Lower leg skin (tissue), 4 donors: Measurements from ENCODE around the gene SH2D3C. TPM values are rescaled to one million over a fixed set of nuclear protein-coding genes. Genes with fewer than 3 reads are reported as not detected.

Experiments
- DNase-seq, 2 donors: peaks; one replicate each; pipeline ENCODE4 v3.0.0-alpha.2; 2019; ENCODE audit warnings: low spot score in 2 of 2
- H3K4me3 ChIP-seq: fragments of 200-600 bp; sonication (generic); 2 replicates; pipeline ENCODE4 v1.5.1; 2017; ENCODE audit warnings: mild to moderate bottlenecking, low read depth; ENCODE audit not compliant: poor library complexity, severe bottlenecking
- POLR2A ChIP-seq, 2 donors: fragments of 450-650 bp; IDR thresholded peaks; one replicate each; pipeline ENCODE4 v1.6.1; 2016 to 2017; ENCODE audit warnings: antibody characterized with exemption in 2 of 2, mild to moderate bottlenecking in 1 of 2, moderate library complexity in 1 of 2
- WGBS, 2 donors: methylation state at CpG; one replicate each; pipeline ENCODE4 v1.1.5; 2018; 5-methylcytosine and 5-hydroxymethylcytosine counted together
- intact Hi-C: fragments of 100-400 bp; cut with DNase I; formaldehyde crosslinking; loops from one replicate; pipeline ENCODE4 v1.15.0; 2023; ENCODE audit warnings: low total_unique reads
- total RNA-seq, 4 donors: library from RNA; depleted of rRNA; stranded (reverse); fragments of >200 nt; gene quantifications; one replicate each; pipeline ENCODE4 v1.1.0, GENCODE V29; 2016
- TF ChIP-seq, protein P1 (sequence below), 3 donors: fragments of 450-650 bp; IDR thresholded peaks; one replicate each; pipeline ENCODE4 v1.5.1; 2016; ENCODE audit warnings: antibody characterized with exemption in 3 of 3, mild to moderate bottlenecking in 3 of 3, moderate library complexity in 2 of 3

SH2D3C gene
- total RNA-seq, 4 donors from 2014 or later: 1.9 to 8.5 (median 5.3) TPM

DNA sequence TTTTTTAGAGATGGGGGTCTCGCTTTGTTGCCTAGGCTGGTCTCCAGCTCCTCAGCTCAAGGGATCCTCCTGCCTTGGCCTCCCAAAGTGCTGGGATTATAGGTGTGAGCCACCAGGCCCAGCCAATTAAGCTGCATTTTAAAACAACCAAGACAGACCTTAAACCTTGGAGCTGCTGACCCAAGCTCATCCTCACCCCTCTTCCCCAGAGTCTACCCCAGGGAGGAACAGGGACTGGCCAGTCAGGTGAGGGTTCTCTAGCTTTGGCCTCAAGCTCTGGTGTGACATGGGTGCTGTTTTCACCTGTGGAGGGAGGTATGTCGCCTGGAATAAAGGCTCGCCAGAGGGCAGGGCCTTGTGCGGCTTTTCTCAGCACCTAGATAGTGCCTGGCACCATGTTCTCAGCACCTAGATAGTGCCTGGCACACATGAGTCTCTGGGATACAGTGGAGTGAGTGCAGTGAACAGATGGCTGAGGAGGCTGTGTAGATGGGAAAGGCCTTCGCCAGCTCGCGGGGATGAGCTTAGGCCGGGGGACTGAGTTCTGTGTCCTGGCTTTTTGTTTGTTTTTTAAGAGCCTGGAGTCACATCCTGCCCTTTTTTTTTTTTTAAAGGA lies 14.7 kb upstream of the SH2D3C start:
- TF ChIP-seq, protein P1, sequence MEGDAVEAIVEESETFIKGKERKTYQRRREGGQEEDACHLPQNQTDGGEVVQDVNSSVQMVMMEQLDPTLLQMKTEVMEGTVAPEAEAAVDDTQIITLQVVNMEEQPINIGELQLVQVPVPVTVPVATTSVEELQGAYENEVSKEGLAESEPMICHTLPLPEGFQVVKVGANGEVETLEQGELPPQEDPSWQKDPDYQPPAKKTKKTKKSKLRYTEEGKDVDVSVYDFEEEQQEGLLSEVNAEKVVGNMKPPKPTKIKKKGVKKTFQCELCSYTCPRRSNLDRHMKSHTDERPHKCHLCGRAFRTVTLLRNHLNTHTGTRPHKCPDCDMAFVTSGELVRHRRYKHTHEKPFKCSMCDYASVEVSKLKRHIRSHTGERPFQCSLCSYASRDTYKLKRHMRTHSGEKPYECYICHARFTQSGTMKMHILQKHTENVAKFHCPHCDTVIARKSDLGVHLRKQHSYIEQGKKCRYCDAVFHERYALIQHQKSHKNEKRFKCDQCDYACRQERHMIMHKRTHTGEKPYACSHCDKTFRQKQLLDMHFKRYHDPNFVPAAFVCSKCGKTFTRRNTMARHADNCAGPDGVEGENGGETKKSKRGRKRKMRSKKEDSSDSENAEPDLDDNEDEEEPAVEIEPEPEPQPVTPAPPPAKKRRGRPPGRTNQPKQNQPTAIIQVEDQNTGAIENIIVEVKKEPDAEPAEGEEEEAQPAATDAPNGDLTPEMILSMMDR (IDR thresholded peaks at IDR 0.05): no peak
- no peak for TF ChIP-seq POLR2A (IDR thresholded peaks at IDR 0.05)
- WGBS, 2 donors: 67 to 81% methylated on average over 7 to 8 of the region's 8 CpGs
- no peak overlapping the region for H3K4me3 ChIP-seq
- intact Hi-C loops: no loop called here
- no peak for DNase-seq

DNA sequence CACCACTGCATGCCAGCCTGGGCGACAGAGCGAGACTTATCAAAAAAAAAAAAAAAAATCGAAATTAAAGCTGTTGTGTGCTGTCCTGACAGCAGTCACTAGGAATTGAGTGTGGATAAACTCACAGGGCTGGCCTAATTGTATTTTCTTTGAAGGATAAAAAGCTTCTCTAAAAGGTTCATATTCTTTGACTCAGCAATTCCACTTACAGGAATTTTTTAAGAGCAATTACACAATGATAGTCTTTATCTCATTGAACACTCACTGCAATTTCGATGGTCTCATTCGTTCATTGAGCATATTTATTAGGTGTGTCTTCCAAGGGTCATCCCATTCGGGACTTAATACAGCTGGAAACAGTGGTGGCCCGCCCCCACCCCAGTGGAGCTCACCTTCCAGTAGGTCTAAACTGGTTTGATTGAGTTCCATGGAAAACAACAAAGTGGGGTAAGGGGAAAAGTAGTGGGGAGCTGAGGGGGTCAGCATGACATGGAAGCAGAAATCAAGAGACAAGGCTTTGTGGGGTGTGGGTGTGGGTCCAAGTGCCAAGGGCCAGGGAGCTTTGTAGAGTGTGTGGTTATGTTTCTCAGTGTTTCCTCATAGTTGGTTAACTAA lies 14.1 kb upstream of the SH2D3C start:
- intact Hi-C loops: no loop called here
- no peak for DNase-seq
- WGBS, 2 donors: 75 to 79% methylated on average over 7 of the region's 7 CpGs
- TF ChIP-seq, protein P1 (IDR thresholded peaks at IDR 0.05): no peak
- no peak for TF ChIP-seq POLR2A (IDR thresholded peaks at IDR 0.05)
- H3K4me3 ChIP-seq: no peak overlapping the region

DNA sequence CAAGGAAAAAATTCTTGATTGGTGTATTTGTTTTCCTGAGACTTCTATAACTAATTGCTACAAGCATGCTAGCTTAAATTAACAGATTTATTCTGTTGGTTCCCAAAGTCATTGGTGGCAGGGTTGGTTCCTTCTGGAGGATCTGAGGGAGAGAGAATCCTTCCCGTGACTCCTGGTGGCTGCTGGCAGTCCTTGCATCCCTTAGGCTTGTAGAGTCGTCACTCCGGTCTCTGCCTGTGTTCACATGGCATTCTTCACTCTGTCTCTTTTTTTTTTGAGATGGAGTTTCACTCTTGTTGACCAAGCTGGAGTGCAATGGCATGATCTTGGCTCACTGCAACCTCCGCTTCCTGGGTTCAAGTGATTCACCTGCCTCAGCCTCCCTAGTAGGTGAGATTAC lies 12.6 kb upstream of the SH2D3C start:
- TF ChIP-seq, protein P1 (IDR thresholded peaks at IDR 0.05): no peak
- TF ChIP-seq POLR2A (IDR thresholded peaks at IDR 0.05): no peak
- 69 to 76% methylated on average over 4 of the region's 4 CpGs for WGBS, 2 donors
- intact Hi-C loops: no loop called here
- DNase-seq: no peak
- H3K4me3 ChIP-seq: no peak overlapping the region

DNA sequence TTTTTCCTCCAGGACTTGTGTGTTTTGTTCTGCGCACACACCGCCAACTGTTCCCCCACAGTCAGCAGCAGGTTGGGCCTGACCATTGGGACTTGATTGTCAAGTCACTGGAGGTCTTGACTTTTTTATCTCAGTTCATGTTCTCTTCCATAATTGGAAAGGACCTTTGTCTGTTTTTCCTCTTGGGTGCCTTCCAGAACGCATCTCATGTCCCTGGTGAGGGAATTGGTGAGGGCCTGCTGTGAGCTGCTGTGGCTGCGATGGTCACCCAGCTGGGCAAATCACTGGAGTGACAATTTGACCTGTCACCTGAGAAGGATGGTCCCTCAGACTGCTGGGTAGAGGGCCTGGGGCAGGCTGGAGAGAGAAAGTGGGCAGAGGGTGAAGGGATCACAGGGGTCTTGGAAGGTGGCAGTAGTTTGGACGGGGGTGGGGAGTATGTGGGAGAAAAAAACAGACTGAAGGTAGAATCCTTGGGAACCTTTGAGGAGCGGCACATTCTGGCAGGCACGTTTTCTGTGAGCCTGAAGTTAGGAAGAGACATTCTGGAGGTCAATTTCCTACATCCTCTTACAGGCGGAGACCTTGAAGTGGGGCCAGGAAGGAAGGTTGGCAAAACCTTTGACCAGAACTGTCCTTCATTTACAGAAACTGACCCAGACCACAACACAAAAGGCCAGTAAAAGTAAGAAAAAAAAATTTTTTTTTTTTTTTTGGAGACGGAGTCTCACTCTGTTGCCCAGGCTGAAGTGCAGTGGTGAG lies 11.8 kb upstream of the SH2D3C start:
- WGBS, 2 donors: 88 to 90% methylated on average over 9 of the region's 9 CpGs
- no peak for DNase-seq
- intact Hi-C loops: no loop called here
- TF ChIP-seq, protein P1 (IDR thresholded peaks at IDR 0.05): no peak
- TF ChIP-seq POLR2A (IDR thresholded peaks at IDR 0.05): no peak
- H3K4me3 ChIP-seq: no peak overlapping the region

DNA sequence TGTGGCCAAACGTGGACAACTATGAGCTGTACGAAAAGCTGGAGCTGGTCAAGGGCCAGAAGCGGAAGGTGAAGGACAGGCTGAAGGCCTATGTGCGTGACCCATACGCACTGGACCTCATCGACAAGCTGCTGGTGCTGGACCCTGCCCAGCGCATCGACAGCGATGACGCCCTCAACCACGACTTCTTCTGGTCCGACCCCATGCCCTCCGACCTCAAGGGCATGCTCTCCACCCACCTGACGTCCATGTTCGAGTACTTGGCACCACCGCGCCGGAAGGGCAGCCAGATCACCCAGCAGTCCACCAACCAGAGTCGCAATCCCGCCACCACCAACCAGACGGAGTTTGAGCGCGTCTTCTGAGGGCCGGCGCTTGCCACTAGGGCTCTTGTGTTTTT lies 10.7 kb upstream of the SH2D3C start:
- intact Hi-C loops: loop anchor here (5.0 kb wide), 1 partner anchor 123 kb away; no protein-coding TSS in a partner anchor

More for the DNA sequence above, 10.7 kb upstream of the SH2D3C start:
- DNase-seq: no peak
- WGBS, 2 donors: 86% methylated on average over 25 of the region's 25 CpGs
- TF ChIP-seq, protein P1 (IDR thresholded peaks at IDR 0.05): no peak
- no peak for TF ChIP-seq POLR2A (IDR thresholded peaks at IDR 0.05)
- no peak overlapping the region for H3K4me3 ChIP-seq
